A549 (cell line): ENCODE measurements around the gene PRRC2B. TPM values are rescaled to one million over a fixed set of nuclear protein-coding genes. Genes with fewer than 3 reads are reported as not detected.
A peak's percentile ranks its signal among the peaks of the same experiment; 100 is the strongest.

ENCODE experiments used
- ATAC-seq, 2 experiments: fragments of 200-7000 bp in 1 of 2; fragments of >200 bp in 1 of 2; cut with Nextera tagmentation in 1 of 2; cut with Tn5 transposase in 1 of 2; 3 replicates each; pipeline versions ENCODE4 v1.8.0 to v1.9.1; 2018 to 2020; ENCODE audit warnings: mild to moderate bottlenecking in 1 of 2, moderate library complexity in 1 of 2
- CTCF ChIA-PET: fragments of 300-600 bp; sonication (Branson Sonifier 250); formaldehyde crosslinking; extraction: SDS; loops from one replicate; lab custom pipeline; 2021; ENCODE audit warnings: antibody characterized with exemption, inconsistent platforms; lab: Yijun Ruan, JAX
- POLR2A ChIA-PET: fragments of 350-600 bp; formaldehyde crosslinking; extraction: SDS; loops from one replicate; lab custom pipeline; 2021; ENCODE audit warnings: antibody characterized with exemption, inconsistent platforms; lab: Yijun Ruan, JAX
- DNase-seq, 2 experiments: peaks; one replicate each; pipeline versions ENCODE4 v3.0.0 to v3.0.0-alpha.2; 2011 to 2016; ENCODE audit warnings: low read depth in 1 of 2, low spot score in 1 of 2
- FAIRE-seq: peaks from 2 replicates; lab custom pipeline; 2011; peaks lifted over from hg19 to GRCh38; lab: Jason Lieb, UNC
- H3K27ac ChIP-seq, 2 experiments: fragments of >200 bp; sonication (Bioruptor Twin); formaldehyde crosslinking; 3 replicates each; pipeline ENCODE4 v1.5.1; 2016 to 2017
- H3K4me1 ChIP-seq: fragments of >200 bp; sonication (Bioruptor Twin); formaldehyde crosslinking; 3 replicates; pipeline ENCODE4 v1.6.1; 2016
- H3K4me2 ChIP-seq: fragments of >200 bp; sonication (Bioruptor Twin); formaldehyde crosslinking; 3 replicates; pipeline ENCODE4 v1.6.1; 2016
- H3K4me3 ChIP-seq: fragments of >200 bp; sonication (Bioruptor Twin); formaldehyde crosslinking; 3 replicates; pipeline ENCODE4 v1.5.1; 2016
- H3K9me3 ChIP-seq: fragments of >200 bp; sonication (Bioruptor Twin); formaldehyde crosslinking; 3 replicates; pipeline ENCODE4 v1.6.1; 2016
- BHLHE40 ChIP-seq: IDR thresholded peaks from 2 replicates; pipeline ENCODE4 v1.6.1; 2012; ENCODE audit warnings: low read depth, low read length, inconsistent platforms
- CHD2 ChIP-seq: fragments of 150-350 bp; IDR thresholded peaks from 2 replicates; pipeline ENCODE4 v1.6.1; 2014; ENCODE audit warnings: low read length; ENCODE audit not compliant: partially characterized antibody
- EHF ChIP-seq: fragments of 250-450 bp; sonication (Bioruptor Pico); IDR thresholded peaks from 2 replicates; pipeline ENCODE4 v1.5.0; 2020; ENCODE audit warnings: mild to moderate bottlenecking
- ESRRA ChIP-seq: fragments of 150-350 bp; IDR thresholded peaks from 2 replicates; pipeline ENCODE4 v1.6.1; 2014; ENCODE audit warnings: mild to moderate bottlenecking, low read length, borderline replicate concordance
- GATA3 ChIP-seq: IDR thresholded peaks from 2 replicates; pipeline ENCODE4 v1.6.1; 2012; ENCODE audit warnings: borderline replicate concordance
- HES2 ChIP-seq: fragments of >200 bp; sonication (Bioruptor Twin); formaldehyde crosslinking; IDR thresholded peaks from 2 replicates; pipeline ENCODE4 v1.6.1; 2016
- HEYL ChIP-seq: fragments of 250-450 bp; sonication (Bioruptor Pico); IDR thresholded peaks from 2 replicates; pipeline ENCODE4 v1.8.0; 2021; ENCODE audit warnings: mild to moderate bottlenecking, moderate library complexity
- HOXA7 ChIP-seq: fragments of 250-450 bp; sonication (Bioruptor Pico); IDR thresholded peaks from 2 replicates; pipeline ENCODE4 v1.5.0; 2020; ENCODE audit warnings: mild to moderate bottlenecking, moderate library complexity
- JUN ChIP-seq, 2 experiments: fragments of >200 bp; sonication (Bioruptor Twin); formaldehyde crosslinking; IDR thresholded peaks; 2 replicates in 1 of 2; 3 replicates in 1 of 2; pipeline ENCODE4 v1.6.1; 2016 to 2017
- JUNB ChIP-seq: fragments of >200 bp; sonication (Bioruptor Twin); formaldehyde crosslinking; IDR thresholded peaks from 2 replicates; pipeline ENCODE4 v1.6.1; 2016
- MAFK ChIP-seq: fragments of 450-650 bp; IDR thresholded peaks from 2 replicates; pipeline ENCODE4 v1.6.1; 2014; ENCODE audit not compliant: partially characterized antibody
- MAX ChIP-seq: IDR thresholded peaks from 2 replicates; pipeline ENCODE4 v1.6.1; 2012
- MAZ ChIP-seq: fragments of 150-350 bp; IDR thresholded peaks from 2 replicates; pipeline ENCODE4 v1.6.1; 2014; ENCODE audit warnings: antibody characterized with exemption, low read depth, low read length, borderline replicate concordance
- NR3C1 ChIP-seq: fragments of >200 bp; sonication (Bioruptor Twin); formaldehyde crosslinking; IDR thresholded peaks from 3 replicates; pipeline ENCODE4 v1.6.1; 2017
- PBX3 ChIP-seq: IDR thresholded peaks from 2 replicates; pipeline ENCODE4 v1.6.1; 2012
- POLR2AphosphoS2 ChIP-seq: conservative IDR thresholded peaks from 2 replicates; pipeline ENCODE4 v1.6.1; 2012; ENCODE audit warnings: low read length, improper control_type of control experiment, inconsistent platforms
- RARB ChIP-seq: fragments of 250-450 bp; sonication (Bioruptor Pico); IDR thresholded peaks from 2 replicates; pipeline ENCODE4 v1.8.0; 2021; ENCODE audit warnings: mild to moderate bottlenecking, moderate library complexity
- RFX5 ChIP-seq: fragments of 450-650 bp; IDR thresholded peaks from 2 replicates; pipeline ENCODE4 v1.7.1; 2014; ENCODE audit warnings: antibody characterized with exemption, mild to moderate bottlenecking, moderate library complexity
- SMC3 ChIP-seq: fragments of >200 bp; sonication (Bioruptor Twin); formaldehyde crosslinking; IDR thresholded peaks from 3 replicates; pipeline ENCODE4 v1.6.1; 2018; ENCODE audit warnings: inconsistent platforms
- TP53 ChIP-seq: fragments of 250-450 bp; sonication (Bioruptor Pico); IDR thresholded peaks from 2 replicates; pipeline ENCODE4 v1.5.0; 2021; ENCODE audit warnings: mild to moderate bottlenecking, moderate library complexity
- ZC3H11A ChIP-seq: fragments of 450-650 bp; IDR thresholded peaks from 2 replicates; pipeline ENCODE4 v1.6.1; 2014; ENCODE audit warnings: antibody characterized with exemption, mild to moderate bottlenecking
- WGBS: methylation state at CpG from one replicate; pipeline ENCODE4 v1.1.6; 2017; ENCODE audit errors: missing lambda C conversion rate; 5-methylcytosine and 5-hydroxymethylcytosine counted together
- polyA plus RNA-seq, 4 experiments: library from polyadenylated mRNA; depleted of rRNA in 3 of 4; stranded (reverse); fragments of >200 nt; fragmentation: RNase III in 1 of 4; extraction: RNeasy Plus Mini Kit Qiagen cat#74134 plus additional on column Dnase treatment in 1 of 4; gene quantifications; 2 replicates in 3 of 4; 3 replicates in 1 of 4; pipeline ENCODE4 v1.2.3, GENCODE V29; 2011 to 2017

PRRC2B gene
- polyA plus RNA-seq, 2 of the 4 experiments (the other 2 are of a cell fraction) = 35.6 to 47.3 TPM

GRCh38 chr9:131495785-131496184 is 101.9 kb downstream of the PRRC2B start:
- TF ChIP-seq ESRRA = no peak
- TF ChIP-seq HOXA7 = no peak
- TF ChIP-seq RFX5 = no peak
- Histone ChIP-seq H3K4me1 (no peaks in the 10 kb centered on the region), H3K4me2 (no peak overlapping the region), H3K9me3 (no peaks in the 10 kb centered on the region), H3K27ac (no peak overlapping the region), H3K4me3 (no peak overlapping the region)
- ChIA-PET POLR2A (no interaction called here), CTCF (interaction anchor here (1.6 to 2.1 kb wide), 3 partner anchors 15 to 160 kb away, joined by 4 to 10 read pairs (median 7); no protein-coding TSS in a partner anchor)
- no peak for FAIRE-seq
- WGBS = 95% methylated on average over 22 of the region's 22 CpGs
- ATAC-seq = no peak
- DNase-seq = no peak

GRCh38 chr9:131496844-131497405 is 103.0 kb downstream of the PRRC2B start:
- CTCF ChIA-PET = interaction anchor here (0.5 to 2.2 kb wide), 8 partner anchors 9 to 161 kb away, joined by 3 to 10 read pairs (median 6); no protein-coding TSS in a partner anchor
- no peak for DNase-seq
- H3K4me3 ChIP-seq = no peak overlapping the region
- no peaks in the 10 kb centered on the region for H3K9me3 ChIP-seq
- no peak overlapping the region for H3K4me2 ChIP-seq
- ATAC-seq = no peak
- FAIRE-seq = no peak
- POLR2A ChIA-PET = no interaction called here
- no peak overlapping the region for H3K27ac ChIP-seq
- no peaks in the 10 kb centered on the region for H3K4me1 ChIP-seq
- WGBS = 82% methylated on average over 10 of the region's 10 CpGs
- TF ChIP-seq SMC3 = no peak

- no peak overlapping the region for H3K27ac ChIP-seq
- ATAC-seq (no peak), DNase-seq (no peak), FAIRE-seq (no peak)
- H3K4me1 ChIP-seq = peaks cover 10% of the 10 kb centered on the region; the same call in 2 of the 3 replicates
- no peaks in the 10 kb centered on the region for H3K9me3 ChIP-seq
- no peak overlapping the region for H3K4me3 ChIP-seq
- CTCF ChIA-PET = interaction anchor here (0.6 to 1.3 kb wide), 5 partner anchors 11 to 248 kb away, joined by 3 to 6 read pairs (median 3); no protein-coding TSS in a partner anchor
- no peak overlapping the region for H3K4me2 ChIP-seq
- 96% methylated on average over 5 of the region's 7 CpGs for WGBS
- POLR2A ChIA-PET = no interaction called here
- TF ChIP-seq HEYL = no peak
- TF ChIP-seq CHD2 = no peak
Measured at GRCh38 chr9:131499254-131499767, 105.4 kb downstream of the PRRC2B start.

- no peak overlapping the region for H3K4me2 ChIP-seq
- ChIA-PET CTCF (interaction anchor here (0.9 to 2.0 kb wide), 8 partner anchors 13 to 246 kb away, joined by 3 to 7 read pairs (median 3); partner anchors contain the start of gene RAPGEF1), POLR2A (no interaction called here)
- no peak for ATAC-seq
- H3K4me3 ChIP-seq = no peak overlapping the region
- TF ChIP-seq JUN (IDR thresholded peaks at IDR 0.05) = no peak
- TF ChIP-seq MAFK = peak; percentile 57
- no peak for TF ChIP-seq HES2
- no peak for TF ChIP-seq MAX
- no peak for TF ChIP-seq JUNB
- TF ChIP-seq RFX5 = no peak
- WGBS = 84% methylated on average over 12 of the region's 12 CpGs
- no peaks in the 10 kb centered on the region for H3K9me3 ChIP-seq
- no peak for DNase-seq
- peaks cover 10% of the 10 kb centered on the region; the same call in 2 of the 3 replicates for H3K4me1 ChIP-seq
- no peak for FAIRE-seq
- no peak overlapping the region for H3K27ac ChIP-seq
Measured at GRCh38 chr9:131500377-131500776, 106.5 kb downstream of the PRRC2B start.

- ATAC-seq (peak in 1 of 2 experiments; percentile 6; a peak in 1 of 6 replicates), DNase-seq (no peak)
- Histone ChIP-seq H3K4me1 (peaks cover 10% of the 10 kb centered on the region; the same call in 2 of the 3 replicates), H3K4me2 (no peak overlapping the region)
- WGBS = 54% methylated on average over 5 of the region's 5 CpGs
- TF ChIP-seq GATA3 (0 out of 2 replicates have a peak, but pooled peaks have one; percentile 12), SMC3 (no peak), PBX3 (no peak), ZC3H11A (no peak), CHD2 (no peak), BHLHE40 (no peak), EHF (CRISPR knock-in tag) (no peak), POLR2AphosphoS2 (no peak), TP53 (CRISPR knock-in tag) (peak; percentile 18; the same call in 1 of the 2 replicates), RARB (CRISPR knock-in tag) (0 out of 2 replicates have a peak, but pooled peaks have one; percentile 33), NR3C1 (no peak), MAZ (no peak)
- TF ChIP-seq, all 56 proteins: peak for 3
- H3K9me3 ChIP-seq = no peaks in the 10 kb centered on the region
- ChIA-PET CTCF (interaction anchor here (0.9 to 2.0 kb wide), 7 partner anchors 13 to 240 kb away, joined by 3 to 7 read pairs (median 3); partner anchors contain the start of gene RAPGEF1), POLR2A (no interaction called here)
- H3K4me3 ChIP-seq = no peak overlapping the region
- H3K27ac ChIP-seq = no peak overlapping the region
- FAIRE-seq = no peak
Measured at GRCh38 chr9:131500939-131501541, 107.2 kb downstream of the PRRC2B start.
